H9 (cell line): ENCODE data around the gene PDPN. TPM values are rescaled to one million over a fixed set of nuclear protein-coding genes. Genes with fewer than 3 reads are reported as not detected.

ENCODE experiments used
- DNase-seq: peaks from one replicate; pipeline ENCODE4 v3.0.0-alpha.2; 2017
- H2AFZ ChIP-seq: one replicate; pipeline ENCODE4 v1.6.1; 2013; ENCODE audit warnings: mild to moderate bottlenecking, low read length, control low read depth, moderate library complexity
- H2AK5ac ChIP-seq: 2 replicates; pipeline ENCODE4 v1.6.1; 2013; ENCODE audit warnings: low read length, control low read depth, mixed read lengths; ENCODE audit not compliant: insufficient read length
- H2BK120ac ChIP-seq: one replicate; pipeline ENCODE4 v1.6.1; 2013; ENCODE audit warnings: low read depth, mild to moderate bottlenecking, low read length, control low read depth, inconsistent platforms; ENCODE audit not compliant: poor library complexity, severe bottlenecking
- H2BK12ac ChIP-seq: 2 replicates; pipeline ENCODE4 v1.6.1; 2013; ENCODE audit warnings: low read length, control low read depth, mixed read lengths, low read depth; ENCODE audit not compliant: insufficient read length
- H2BK15ac ChIP-seq: 2 replicates; pipeline ENCODE4 v1.6.1; 2013; ENCODE audit warnings: low read depth, low read length, control low read depth
- H2BK20ac ChIP-seq: one replicate; pipeline ENCODE4 v1.6.1; 2013; ENCODE audit warnings: low read depth, mild to moderate bottlenecking, low read length, control low read depth, inconsistent platforms; ENCODE audit not compliant: poor library complexity, severe bottlenecking
- H2BK5ac ChIP-seq: 2 replicates; pipeline ENCODE4 v1.6.1; 2013; ENCODE audit warnings: low read length, control low read depth, mixed read lengths; ENCODE audit not compliant: insufficient read length
- H3K14ac ChIP-seq: 2 replicates; pipeline ENCODE4 v1.6.1; 2013; ENCODE audit warnings: low read length, control low read depth; ENCODE audit not compliant: insufficient read depth
- H3K18ac ChIP-seq: 2 replicates; pipeline ENCODE4 v1.6.1; 2013; ENCODE audit warnings: low read depth, mild to moderate bottlenecking, mixed read lengths, low read length, control low read depth; ENCODE audit not compliant: insufficient read length
- H3K23ac ChIP-seq: 2 replicates; pipeline ENCODE4 v1.6.1; 2013; ENCODE audit warnings: low read length, control low read depth, mixed read lengths, low read depth; ENCODE audit not compliant: insufficient read length
- H3K23me2 ChIP-seq: 2 replicates; pipeline ENCODE4 v1.6.1; 2013; ENCODE audit warnings: low read depth, mild to moderate bottlenecking, mixed read lengths, low read length, control low read depth; ENCODE audit not compliant: insufficient read length, poor library complexity, severe bottlenecking
- H3K27ac ChIP-seq: 2 replicates; pipeline ENCODE4 v1.5.1; 2013; ENCODE audit warnings: low read length, control low read depth, mixed read lengths, low read depth; ENCODE audit not compliant: insufficient read length
- H3K27me3 ChIP-seq: 2 replicates; pipeline ENCODE4 v1.6.1; 2013; ENCODE audit warnings: low read length, control low read depth, inconsistent platforms; ENCODE audit not compliant: insufficient read depth
- H3K4ac ChIP-seq: 2 replicates; pipeline ENCODE4 v1.6.1; 2013; ENCODE audit warnings: low read depth, mild to moderate bottlenecking, control low read depth, inconsistent platforms, low read length, moderate library complexity
- H3K4me1 ChIP-seq: 2 replicates; pipeline ENCODE4 v1.6.1; 2013; ENCODE audit warnings: low read length, control low read depth, inconsistent platforms; ENCODE audit not compliant: insufficient read depth
- H3K4me2 ChIP-seq: 2 replicates; pipeline ENCODE4 v1.6.1; 2013; ENCODE audit warnings: low read length, control low read depth, mixed read lengths; ENCODE audit not compliant: insufficient read length, insufficient read depth
- H3K56ac ChIP-seq: 2 replicates; pipeline ENCODE4 v1.6.1; 2013; ENCODE audit warnings: low read depth, mild to moderate bottlenecking, mixed read lengths, low read length, control low read depth; ENCODE audit not compliant: insufficient read length
- H3K79me1 ChIP-seq: 2 replicates; pipeline ENCODE4 v1.6.1; 2013; ENCODE audit warnings: low read depth, mild to moderate bottlenecking, moderate library complexity, low read length, control low read depth, inconsistent platforms; ENCODE audit not compliant: insufficient read depth, poor library complexity, severe bottlenecking
- H3K79me2 ChIP-seq: 2 replicates; pipeline ENCODE4 v1.6.1; 2013; ENCODE audit warnings: low read length, control low read depth, inconsistent platforms; ENCODE audit not compliant: insufficient read depth
- H3K9ac ChIP-seq: 2 replicates; pipeline ENCODE4 v1.6.1; 2013; ENCODE audit warnings: low read length, control low read depth, mixed read lengths; ENCODE audit not compliant: insufficient read length; ENCODE audit errors: extremely low read depth
- H3K9me3 ChIP-seq: one replicate; pipeline ENCODE4 v1.6.1; 2013; ENCODE audit warnings: low read depth, low read length, inconsistent platforms; ENCODE audit not compliant: control insufficient read depth
- H3T11ph ChIP-seq: one replicate; pipeline ENCODE4 v1.6.1; 2013; ENCODE audit warnings: mild to moderate bottlenecking, low read length, control low read depth, inconsistent platforms
- H4K20me1 ChIP-seq: one replicate; pipeline ENCODE4 v1.6.1; 2013; ENCODE audit not compliant: control insufficient read depth, insufficient read length, insufficient read depth
- H4K5ac ChIP-seq: 2 replicates; pipeline ENCODE4 v1.6.1; 2013; ENCODE audit warnings: low read depth, mild to moderate bottlenecking, mixed read lengths, low read length, control low read depth; ENCODE audit not compliant: insufficient read length
- H4K8ac ChIP-seq: replicated peaks from 2 replicates; pipeline ENCODE4 v1.6.1; 2013; ENCODE audit warnings: low read length, control low read depth, mixed read lengths, low read depth; ENCODE audit not compliant: insufficient read length
- H4K91ac ChIP-seq: 2 replicates; pipeline ENCODE4 v1.6.1; 2013; ENCODE audit warnings: low read depth, mild to moderate bottlenecking, moderate library complexity, mixed read lengths, low read length, control low read depth; ENCODE audit not compliant: insufficient read length
- H3K27ac Mint-ChIP-seq, 3 experiments: 2 replicates in 2 of 3; 3 replicates in 1 of 3; pipeline ENCODE4 v1.8.0; 2020 to 2021; ENCODE audit warnings: mixed read lengths in 3 of 3, mild to moderate bottlenecking in 1 of 3, moderate library complexity in 1 of 3
- H3K27me3 Mint-ChIP-seq: 2 replicates; pipeline ENCODE4 v1.8.0; 2021; ENCODE audit warnings: low read depth, mild to moderate bottlenecking, moderate library complexity, mixed read lengths
- H3K36me3 Mint-ChIP-seq, 3 experiments: 2 replicates in 2 of 3; 3 replicates in 1 of 3; pipeline ENCODE4 v1.8.0; 2020 to 2021; ENCODE audit warnings: low read depth in 3 of 3, mixed read lengths in 3 of 3; ENCODE audit not compliant: insufficient read depth in 1 of 3
- H3K4me1 Mint-ChIP-seq, 2 experiments: 2 replicates each; pipeline ENCODE4 v1.8.0; 2020; ENCODE audit warnings: mixed read lengths in 2 of 2
- H3K4me3 Mint-ChIP-seq, 2 experiments: 2 replicates in 1 of 2; 3 replicates in 1 of 2; pipeline ENCODE4 v1.8.0; 2020 to 2021; ENCODE audit warnings: mild to moderate bottlenecking in 2 of 2, mixed read lengths in 2 of 2, moderate library complexity in 1 of 2
- H3K9me3 Mint-ChIP-seq, 2 experiments: 2 replicates in 1 of 2; 3 replicates in 1 of 2; pipeline ENCODE4 v1.8.0; 2020; ENCODE audit warnings: mild to moderate bottlenecking in 2 of 2, mixed read lengths in 2 of 2, moderate library complexity in 1 of 2
- WGBS: extraction: QIAGEN DNeasy Blood & Tissue Kit; methylation state at CpG from one replicate; pipeline ENCODE4 v1.1.7; 2013; ENCODE audit warnings: missing lambda C conversion rate, low lambda C conversion rate, mixed read lengths; ENCODE audit not compliant: insufficient read length; ENCODE audit errors: extremely low coverage; 5-methylcytosine and 5-hydroxymethylcytosine counted together
- total RNA-seq: library from RNA; stranded (reverse); gene quantifications from 2 replicates; pipeline ENCODE4 v1.2.1, GENCODE V29; 2021
- TF ChIP-seq, protein P1 (sequence below): fragments of 200-600 bp; sonication (generic); conservative IDR thresholded peaks from 3 replicates; pipeline ENCODE4 v1.8.0; 2021; ENCODE audit warnings: antibody characterized with exemption, mild to moderate bottlenecking

PDPN gene
- total RNA-seq, 1 experiment from 2014 or later: 205 TPM

- no peak overlapping the region for H2AK5ac ChIP-seq
- H2BK5ac ChIP-seq: no peak overlapping the region
- Mint-ChIP-seq H3K4me1 (peaks cover 10 to 11% of the 10 kb centered on the region in 2 experiments), H3K27ac (no peak overlapping the region), H3K27me3 (peaks cover 10% of the 10 kb centered on the region), H3K4me3 (no peak overlapping the region), H3K9me3 (no peaks in the 10 kb centered on the region), H3K36me3 (no peaks in the 10 kb centered on the region)
- H3K4me1 ChIP-seq: peaks cover under 1% of the 10 kb centered on the region; the same call in 1 of the 2 replicates
- H3T11ph ChIP-seq: no peak overlapping the region
- H3K27ac ChIP-seq: no peak overlapping the region
- no peaks in the 10 kb centered on the region for H3K27me3 ChIP-seq
- no peak overlapping the region for H4K8ac ChIP-seq
- H2BK15ac ChIP-seq: no peak overlapping the region
- no peak overlapping the region for H4K91ac ChIP-seq
- H3K23me2 ChIP-seq: no peaks in the 10 kb centered on the region
- no peaks in the 10 kb centered on the region for H4K20me1 ChIP-seq
- no peak overlapping the region for H3K23ac ChIP-seq
- TF ChIP-seq, protein P1, sequence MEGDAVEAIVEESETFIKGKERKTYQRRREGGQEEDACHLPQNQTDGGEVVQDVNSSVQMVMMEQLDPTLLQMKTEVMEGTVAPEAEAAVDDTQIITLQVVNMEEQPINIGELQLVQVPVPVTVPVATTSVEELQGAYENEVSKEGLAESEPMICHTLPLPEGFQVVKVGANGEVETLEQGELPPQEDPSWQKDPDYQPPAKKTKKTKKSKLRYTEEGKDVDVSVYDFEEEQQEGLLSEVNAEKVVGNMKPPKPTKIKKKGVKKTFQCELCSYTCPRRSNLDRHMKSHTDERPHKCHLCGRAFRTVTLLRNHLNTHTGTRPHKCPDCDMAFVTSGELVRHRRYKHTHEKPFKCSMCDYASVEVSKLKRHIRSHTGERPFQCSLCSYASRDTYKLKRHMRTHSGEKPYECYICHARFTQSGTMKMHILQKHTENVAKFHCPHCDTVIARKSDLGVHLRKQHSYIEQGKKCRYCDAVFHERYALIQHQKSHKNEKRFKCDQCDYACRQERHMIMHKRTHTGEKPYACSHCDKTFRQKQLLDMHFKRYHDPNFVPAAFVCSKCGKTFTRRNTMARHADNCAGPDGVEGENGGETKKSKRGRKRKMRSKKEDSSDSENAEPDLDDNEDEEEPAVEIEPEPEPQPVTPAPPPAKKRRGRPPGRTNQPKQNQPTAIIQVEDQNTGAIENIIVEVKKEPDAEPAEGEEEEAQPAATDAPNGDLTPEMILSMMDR: no peak
- no peak overlapping the region for H3K9ac ChIP-seq
- no peak overlapping the region for H2BK12ac ChIP-seq
- no peak overlapping the region for H4K5ac ChIP-seq
- no peak for DNase-seq
- no peak overlapping the region for H3K14ac ChIP-seq
- H2BK120ac ChIP-seq: no peak overlapping the region
- H2BK20ac ChIP-seq: no peak overlapping the region
- no CpG with 5 or more reads among the region's 11 CpGs for WGBS
- no peak overlapping the region for H3K4me2 ChIP-seq
- no peak overlapping the region for H2AFZ ChIP-seq
- no peaks in the 10 kb centered on the region for H3K79me1 ChIP-seq
- no peak overlapping the region for H3K56ac ChIP-seq
- H3K18ac ChIP-seq: no peak overlapping the region
- H3K9me3 ChIP-seq: no peaks in the 10 kb centered on the region
- no peaks in the 10 kb centered on the region for H3K79me2 ChIP-seq
- H3K4ac ChIP-seq: no peak overlapping the region
Observed at GRCh38 chr1:13576926-13577325, 6.7 kb upstream of the PDPN start.
